ENCODE results near the gene ISM2. TPM values are rescaled to one million over a fixed set of nuclear protein-coding genes. Genes with fewer than 3 reads are reported as not detected.

ISM2 gene
- total RNA-seq, 1 experiment from 2014 or later = not detected

- H3K4me1 ChIP-seq (ENCODE audit: control insufficient read depth in 1 of 2, insufficient read depth in 2 of 2, low read length in 2 of 2) = no peaks in the 10 kb centered on the region
- H3K4me2 ChIP-seq (ENCODE audit: low read length) = no peak overlapping the region
- intact Hi-C loops (cut with micrococcal nuclease) = no loop called here
- no peaks in the 10 kb centered on the region for H4K20me1 ChIP-seq (ENCODE audit: insufficient read depth)
- ChIA-PET CTCF (no interaction called here), POLR2A (no interaction called here), RAD21 (ENCODE audit: low non-redundant PET in 1 of 2, low total read pairs in 2 of 2, uncharacterized antibody in 2 of 2, unreplicated experiment in 2 of 2) (no interaction called here)
- no TSS peak for BruUV-seq (replicated peaks)
- H3K9ac ChIP-seq (ENCODE audit: low read length) = no peak overlapping the region
- no peaks in the 10 kb centered on the region for H3K79me2 ChIP-seq (ENCODE audit: insufficient read depth, low read length)
- no peak overlapping the region for H2AFZ ChIP-seq (ENCODE audit: low read depth, low read length, poor library complexity, severe bottlenecking)
- H3K4me3 ChIP-seq (replicated peaks in 1 of 2; ENCODE audit: low read depth in 1 of 2, low read length in 2 of 2) = no peak overlapping the region
- ATAC-seq (no peak), DNase-seq (ENCODE audit: low read depth, low spot score) (no peak)
- H3K9me2 ChIP-seq (ENCODE audit: insufficient read depth) = no peaks in the 10 kb centered on the region
- H3K9me3 ChIP-seq (ENCODE audit: control insufficient read depth in 1 of 2, insufficient read depth in 1 of 2, low read depth in 1 of 2, low read length in 2 of 2) = no peaks in the 10 kb centered on the region
- H3K27me3 ChIP-seq (ENCODE audit: insufficient read depth, low read length) = no peaks in the 10 kb centered on the region
- no peak for TF ChIP-seq YY1 (IDR thresholded peaks at IDR 0.05; ENCODE audit: extremely low read depth, insufficient replicate concordance, low read depth, low read length)
- TF ChIP-seq CTCF (IDR thresholded peaks at IDR 0.05 in 2 of 3, conservative IDR thresholded peaks at IDR 0.05 in 1 of 3; ENCODE audit: borderline replicate concordance in 1 of 3, insufficient read depth in 1 of 3, low read depth in 2 of 3, low read length in 2 of 3) = no peak
- TF ChIP-seq ELF1 (IDR thresholded peaks at IDR 0.05; ENCODE audit: borderline replicate concordance, low read depth) = no peak
- TF ChIP-seq FOSL1 (IDR thresholded peaks at IDR 0.05; ENCODE audit: low read depth) = no peak
- no peak for TF ChIP-seq POLR2AphosphoS5 (IDR thresholded peaks at IDR 0.05; ENCODE audit: low read depth, low read length)
- no peak for TF ChIP-seq SIN3A (IDR thresholded peaks at IDR 0.05; ENCODE audit: low read depth)
- TF ChIP-seq RAD21 (IDR thresholded peaks at IDR 0.05; ENCODE audit: low read depth) = no peak
- no peak overlapping the region for H3K27ac ChIP-seq (ENCODE audit: low read depth, low read length)
- peaks cover 16 to 33% of the 10 kb centered on the region in 2 experiments; a peak in 3 of 4 replicates for H3K36me3 ChIP-seq (ENCODE audit: control insufficient read depth in 1 of 2, insufficient read depth in 2 of 2, low read length in 2 of 2)
Observed at GRCh38 chr14:77438596-77438995, 60.0 kb downstream of the ISM2 start.

- ChIA-PET CTCF (no interaction called here), RAD21 (ENCODE audit: low non-redundant PET in 1 of 2, low total read pairs in 2 of 2, uncharacterized antibody in 2 of 2, unreplicated experiment in 2 of 2) (no interaction called here), POLR2A (no interaction called here)
- ATAC-seq (no peak), DNase-seq (ENCODE audit: low read depth, low spot score) (no peak)
- Histone ChIP-seq H3K36me3 (ENCODE audit: control insufficient read depth in 1 of 2, insufficient read depth in 2 of 2, low read length in 2 of 2) (peaks cover 8 to 21% of the 10 kb centered on the region in 2 experiments; a peak in 3 of 4 replicates), H3K4me1 (ENCODE audit: control insufficient read depth in 1 of 2, insufficient read depth in 2 of 2, low read length in 2 of 2) (no peaks in the 10 kb centered on the region), H3K4me3 (replicated peaks in 1 of 2; ENCODE audit: low read depth in 1 of 2, low read length in 2 of 2) (no peak overlapping the region), H3K4me2 (ENCODE audit: low read length) (no peak overlapping the region), H2AFZ (ENCODE audit: low read depth, low read length, poor library complexity, severe bottlenecking) (no peak overlapping the region), H3K9me3 (ENCODE audit: control insufficient read depth in 1 of 2, insufficient read depth in 1 of 2, low read depth in 1 of 2, low read length in 2 of 2) (no peaks in the 10 kb centered on the region), H3K79me2 (ENCODE audit: insufficient read depth, low read length) (no peaks in the 10 kb centered on the region), H3K9me2 (ENCODE audit: insufficient read depth) (no peaks in the 10 kb centered on the region), H3K27me3 (ENCODE audit: insufficient read depth, low read length) (no peaks in the 10 kb centered on the region), H4K20me1 (ENCODE audit: insufficient read depth) (no peaks in the 10 kb centered on the region), H3K9ac (ENCODE audit: low read length) (no peak overlapping the region), H3K27ac (ENCODE audit: low read depth, low read length) (no peak overlapping the region)
- BruUV-seq (replicated peaks) = no TSS peak
- intact Hi-C loops (cut with micrococcal nuclease) = no loop called here
- TF ChIP-seq JUND (IDR thresholded peaks at IDR 0.05) (no peak), SP1 (IDR thresholded peaks at IDR 0.05; ENCODE audit: low read depth) (no peak), CTCF (IDR thresholded peaks at IDR 0.05 in 2 of 3, conservative IDR thresholded peaks at IDR 0.05 in 1 of 3; ENCODE audit: borderline replicate concordance in 1 of 3, insufficient read depth in 1 of 3, low read depth in 2 of 3, low read length in 2 of 3) (no peak), SRF (IDR thresholded peaks at IDR 0.05; ENCODE audit: low read depth) (no peak), MAX (IDR thresholded peaks at IDR 0.05) (no peak), CBX3 (IDR thresholded peaks at IDR 0.05; ENCODE audit: low read depth) (no peak), TCF7L2 (IDR thresholded peaks at IDR 0.05; ENCODE audit: borderline replicate concordance, extremely low read depth, insufficient read depth, insufficient read length) (no peak), CEBPB (IDR thresholded peaks at IDR 0.05; ENCODE audit: low read depth) (no peak), YY1 (IDR thresholded peaks at IDR 0.05; ENCODE audit: extremely low read depth, insufficient replicate concordance, low read depth, low read length) (no peak), EGR1 (IDR thresholded peaks at IDR 0.05; ENCODE audit: low read depth) (no peak), POLR2A (IDR thresholded peaks at IDR 0.05; ENCODE audit: borderline replicate concordance, extremely low read depth, insufficient read depth, insufficient read length) (no peak)
Observed at GRCh38 chr14:77436042-77436441, 62.6 kb downstream of the ISM2 start.

All from HCT116 (cell line).